Lower lobe of right lung (tissue), 2 donors: ENCODE data around the gene USP25. TPM values are rescaled to one million over a fixed set of nuclear protein-coding genes. Genes with fewer than 3 reads are reported as not detected.

Experiments used
- ATAC-seq, 2 donors: fragments of 200-7000 bp; cut with Tn5 transposase; one replicate each; pipeline ENCODE4 v1.9.1; 2020 to 2022; ENCODE audit warnings: mild to moderate bottlenecking in 2 of 2, moderate library complexity in 2 of 2
- DNase-seq: peaks from one replicate; pipeline ENCODE4 v3.0.0-alpha.2; 2020
- H3K27ac ChIP-seq: fragments of 200-600 bp; one replicate; pipeline ENCODE4 v1.8.0; 2022
- H3K27me3 ChIP-seq: fragments of 200-600 bp; one replicate; pipeline ENCODE4 v1.8.0; 2022; ENCODE audit warnings: low read depth
- H3K36me3 ChIP-seq: fragments of 200-600 bp; one replicate; pipeline ENCODE4 v1.8.0; 2022; ENCODE audit warnings: mild to moderate bottlenecking
- H3K4me1 ChIP-seq: fragments of 200-600 bp; one replicate; pipeline ENCODE4 v1.8.0; 2022
- H3K4me3 ChIP-seq: fragments of 200-600 bp; one replicate; pipeline ENCODE4 v1.8.0; 2022; ENCODE audit warnings: mild to moderate bottlenecking
- H3K9me3 ChIP-seq: fragments of 200-600 bp; one replicate; pipeline ENCODE4 v1.8.0; 2022
- intact Hi-C: fragments of 100-400 bp; cut with DNase I; formaldehyde crosslinking; loops from one replicate; pipeline ENCODE4 v1.11.0; 2022
- total RNA-seq: library from RNA; stranded (reverse); fragmentation: NEBNext Ultra II Directional; extraction: Animal tissue kit (Norgen Biotek cat#: 25700); gene quantifications from one replicate; pipeline ENCODE4 v1.2.1, GENCODE V29; 2021
- TF ChIP-seq, protein P1 (sequence below): fragments of 200-600 bp; IDR thresholded peaks from one replicate; pipeline ENCODE4 v1.8.0; 2022; ENCODE audit warnings: antibody characterized with exemption, mild to moderate bottlenecking
- donor health status: DM: no; HTN: yes; CAD: no; lungs with severe emphysema.

USP25 gene
- total RNA-seq, 1 donor from 2014 or later, result 74.4 TPM

DNA sequence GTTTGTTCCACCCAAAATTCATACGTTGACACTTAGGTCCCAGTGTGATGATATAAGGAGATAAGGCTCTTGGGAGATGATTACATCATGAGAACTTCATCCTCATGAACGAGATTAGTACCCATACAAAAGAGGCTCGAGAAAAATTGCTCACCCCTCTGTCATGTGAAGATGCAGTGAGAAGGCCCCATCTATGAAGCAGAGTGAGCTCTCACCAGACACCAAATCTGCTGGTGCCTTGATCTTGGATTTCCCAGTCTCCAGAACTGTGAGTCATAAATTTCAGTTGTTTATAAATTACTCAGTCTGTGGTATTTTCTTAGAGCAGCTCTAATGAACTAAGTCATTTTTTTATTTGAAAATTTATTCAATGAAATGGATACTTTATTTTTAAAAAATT lies 42.6 kb upstream of the USP25 start:
- ATAC-seq (no peak), DNase-seq (no peak)
- no peak overlapping the region for H3K4me3 ChIP-seq
- no peaks in the 10 kb centered on the region for H3K4me1 ChIP-seq
- TF ChIP-seq, protein P1, sequence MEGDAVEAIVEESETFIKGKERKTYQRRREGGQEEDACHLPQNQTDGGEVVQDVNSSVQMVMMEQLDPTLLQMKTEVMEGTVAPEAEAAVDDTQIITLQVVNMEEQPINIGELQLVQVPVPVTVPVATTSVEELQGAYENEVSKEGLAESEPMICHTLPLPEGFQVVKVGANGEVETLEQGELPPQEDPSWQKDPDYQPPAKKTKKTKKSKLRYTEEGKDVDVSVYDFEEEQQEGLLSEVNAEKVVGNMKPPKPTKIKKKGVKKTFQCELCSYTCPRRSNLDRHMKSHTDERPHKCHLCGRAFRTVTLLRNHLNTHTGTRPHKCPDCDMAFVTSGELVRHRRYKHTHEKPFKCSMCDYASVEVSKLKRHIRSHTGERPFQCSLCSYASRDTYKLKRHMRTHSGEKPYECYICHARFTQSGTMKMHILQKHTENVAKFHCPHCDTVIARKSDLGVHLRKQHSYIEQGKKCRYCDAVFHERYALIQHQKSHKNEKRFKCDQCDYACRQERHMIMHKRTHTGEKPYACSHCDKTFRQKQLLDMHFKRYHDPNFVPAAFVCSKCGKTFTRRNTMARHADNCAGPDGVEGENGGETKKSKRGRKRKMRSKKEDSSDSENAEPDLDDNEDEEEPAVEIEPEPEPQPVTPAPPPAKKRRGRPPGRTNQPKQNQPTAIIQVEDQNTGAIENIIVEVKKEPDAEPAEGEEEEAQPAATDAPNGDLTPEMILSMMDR, result no peak
- H3K27ac ChIP-seq, result no peak overlapping the region
- intact Hi-C loops, result no loop called here
- no peaks in the 10 kb centered on the region for H3K27me3 ChIP-seq
- H3K9me3 ChIP-seq, result no peaks in the 10 kb centered on the region
- no peaks in the 10 kb centered on the region for H3K36me3 ChIP-seq

DNA sequence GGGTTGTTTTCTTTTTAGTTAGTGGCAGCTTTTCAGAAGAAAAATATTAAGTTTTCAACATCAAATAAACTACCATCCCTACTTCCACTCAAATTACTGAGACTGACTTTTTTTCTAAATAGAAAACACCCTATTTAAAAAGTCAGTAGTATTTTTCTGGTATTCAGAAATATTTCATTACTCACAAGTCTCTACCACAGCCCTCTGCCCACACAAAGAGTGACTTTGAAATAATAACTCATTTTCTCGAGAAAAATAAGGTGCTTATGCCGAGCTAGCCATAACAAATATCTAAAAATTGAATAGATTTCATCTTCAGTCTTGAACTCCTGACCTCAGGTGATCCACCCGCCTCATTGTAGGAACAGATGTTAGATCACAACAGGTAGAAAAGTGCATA lies 41.8 kb upstream of the USP25 start:
- intact Hi-C loops, result no loop called here
- H3K27ac ChIP-seq, result no peak overlapping the region
- DNase-seq (no peak), ATAC-seq (no peak)
- TF ChIP-seq, protein P1, result no peak
- no peaks in the 10 kb centered on the region for H3K4me1 ChIP-seq
- no peaks in the 10 kb centered on the region for H3K9me3 ChIP-seq
- no peak overlapping the region for H3K4me3 ChIP-seq
- H3K36me3 ChIP-seq, result no peaks in the 10 kb centered on the region
- H3K27me3 ChIP-seq, result no peaks in the 10 kb centered on the region

DNA sequence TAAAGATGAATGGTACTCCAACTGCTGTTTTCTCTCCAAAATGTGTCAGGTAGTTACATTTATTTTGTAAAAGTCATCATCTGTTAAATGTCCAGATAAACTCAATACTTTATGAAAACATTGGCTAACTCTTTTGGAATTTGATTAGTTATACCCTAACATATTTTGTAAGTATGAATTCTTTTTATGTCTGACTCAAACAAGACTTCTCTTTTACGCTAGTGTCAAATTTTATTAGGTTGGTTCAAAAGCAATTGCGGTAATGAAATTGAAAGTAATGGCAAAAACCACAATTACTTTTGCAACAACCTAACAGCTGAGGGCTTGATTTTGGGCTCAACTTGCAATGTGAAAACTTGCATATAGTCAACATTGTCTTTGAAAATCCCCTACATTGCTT lies 41.0 kb upstream of the USP25 start:
- no peaks in the 10 kb centered on the region for H3K36me3 ChIP-seq
- no peak for ATAC-seq
- no peaks in the 10 kb centered on the region for H3K27me3 ChIP-seq
- no peaks in the 10 kb centered on the region for H3K4me1 ChIP-seq
- H3K9me3 ChIP-seq, result no peaks in the 10 kb centered on the region
- TF ChIP-seq, protein P1, result no peak
- H3K4me3 ChIP-seq, result no peak overlapping the region
- DNase-seq, result no peak
- no peak overlapping the region for H3K27ac ChIP-seq
- intact Hi-C loops, result no loop called here

GRCh38 chr21:15692711-15693110 lies 37.1 kb upstream of the USP25 start:
- DNase-seq (no peak), ATAC-seq (no peak)
- Histone ChIP-seq H3K9me3 (no peaks in the 10 kb centered on the region), H3K27ac (no peak overlapping the region), H3K36me3 (no peaks in the 10 kb centered on the region), H3K4me1 (no peaks in the 10 kb centered on the region), H3K4me3 (no peak overlapping the region), H3K27me3 (no peaks in the 10 kb centered on the region)
- TF ChIP-seq, protein P1, result no peak
- intact Hi-C loops, result no loop called here

DNA sequence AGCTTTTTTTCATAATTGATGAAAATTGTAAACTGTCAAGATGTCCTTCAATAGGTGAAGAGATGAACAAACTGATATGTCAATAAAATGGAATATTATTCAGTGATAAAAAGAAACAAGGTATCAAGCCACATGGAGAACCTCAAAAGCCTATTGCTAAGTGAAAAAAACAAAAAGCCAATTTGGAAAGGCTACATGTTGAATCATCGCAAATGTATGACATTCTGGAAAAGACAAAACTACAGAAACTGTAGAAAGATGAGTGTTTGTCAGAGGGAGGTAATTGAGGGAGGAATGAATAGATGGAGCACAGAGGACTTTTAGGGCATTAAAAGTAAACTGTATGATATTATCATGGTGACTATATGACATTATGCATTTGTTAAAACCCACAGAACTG lies 34.5 kb upstream of the USP25 start:
- H3K36me3 ChIP-seq, result no peaks in the 10 kb centered on the region

More for the DNA sequence above, 34.5 kb upstream of the USP25 start:
- no peaks in the 10 kb centered on the region for H3K9me3 ChIP-seq
- TF ChIP-seq, protein P1, result no peak
- no peaks in the 10 kb centered on the region for H3K27me3 ChIP-seq
- no peaks in the 10 kb centered on the region for H3K4me1 ChIP-seq
- intact Hi-C loops, result no loop called here
- ATAC-seq, result no peak
- DNase-seq, result no peak
- no peak overlapping the region for H3K4me3 ChIP-seq
- H3K27ac ChIP-seq, result no peak overlapping the region
